ENCODE data around the gene ADAMTS6.

The ADAMTS6 gene

DNA sequence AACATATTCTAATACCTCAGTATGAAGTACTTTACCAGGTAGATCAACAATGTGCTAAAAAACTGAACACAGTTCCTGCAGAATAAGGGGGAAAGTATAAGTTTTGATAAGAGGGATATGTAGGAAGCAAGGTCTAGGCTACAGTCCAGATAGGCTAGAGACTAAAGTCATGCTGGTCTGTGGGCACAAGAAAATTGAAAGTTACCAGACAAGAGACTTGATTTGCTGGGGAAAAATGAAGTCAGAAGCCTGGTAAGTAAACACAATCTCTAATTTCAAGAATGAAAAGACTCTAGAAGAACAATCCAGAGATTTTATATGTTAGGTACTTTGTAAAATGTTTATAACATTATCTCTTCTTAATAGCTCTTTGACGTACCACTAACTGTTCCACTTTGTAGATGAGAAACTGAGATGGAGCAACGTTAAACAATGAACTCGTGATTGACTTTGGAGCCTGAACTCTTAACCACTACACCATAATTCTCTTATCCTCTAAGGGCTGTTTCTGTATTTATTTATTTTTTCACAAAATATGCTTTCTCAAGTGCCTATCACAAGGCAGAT, 19.5 kb downstream of the ADAMTS6 start:
- Histone ChIP-seq H3K36me3 (ENCODE audit: control insufficient read depth, insufficient read depth, low read length) (no peaks in the 10 kb centered on the region), H3K27me3 (ENCODE audit: control insufficient read depth, insufficient read depth, low read length) (no peaks in the 10 kb centered on the region), H3K9me3 (ENCODE audit: control insufficient read depth, insufficient read depth, low read length) (no peaks in the 10 kb centered on the region), H3K4me3 (ENCODE audit: low read depth, low read length) (no peak overlapping the region), H3K9ac (ENCODE audit: low read depth, low read length) (no peak overlapping the region), H3K4me1 (ENCODE audit: control insufficient read depth, insufficient read depth, low read length) (no peaks in the 10 kb centered on the region)

DNA sequence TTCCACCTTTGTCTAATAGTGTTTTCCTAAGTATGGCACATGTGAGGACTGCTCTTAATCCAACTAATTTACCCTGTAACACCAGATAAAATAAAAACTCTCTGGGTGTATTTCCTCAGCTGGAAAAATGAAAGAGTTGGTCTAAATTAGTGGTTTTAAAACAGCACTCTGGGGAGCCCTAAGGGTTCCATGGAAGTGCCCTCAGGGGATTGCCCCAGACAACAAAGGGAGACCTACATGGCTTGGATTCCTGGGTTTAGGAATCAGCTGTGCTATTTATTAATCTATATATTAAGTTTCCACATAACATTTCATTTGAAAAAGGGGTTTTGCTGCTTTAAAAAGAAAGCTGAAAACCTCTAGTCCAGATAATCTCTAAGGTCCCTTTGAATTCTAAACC, 20.2 kb downstream of the ADAMTS6 start:
- no peaks in the 10 kb centered on the region for H3K4me1 ChIP-seq (ENCODE audit: control insufficient read depth, insufficient read depth, low read length)
- no peak overlapping the region for H3K4me3 ChIP-seq (ENCODE audit: low read depth, low read length)
- H3K27me3 ChIP-seq (ENCODE audit: control insufficient read depth, insufficient read depth, low read length), result no peaks in the 10 kb centered on the region
- no peaks in the 10 kb centered on the region for H3K36me3 ChIP-seq (ENCODE audit: control insufficient read depth, insufficient read depth, low read length)
- no peaks in the 10 kb centered on the region for H3K9me3 ChIP-seq (ENCODE audit: control insufficient read depth, insufficient read depth, low read length)
- H3K9ac ChIP-seq (ENCODE audit: low read depth, low read length), result no peak overlapping the region

DNA sequence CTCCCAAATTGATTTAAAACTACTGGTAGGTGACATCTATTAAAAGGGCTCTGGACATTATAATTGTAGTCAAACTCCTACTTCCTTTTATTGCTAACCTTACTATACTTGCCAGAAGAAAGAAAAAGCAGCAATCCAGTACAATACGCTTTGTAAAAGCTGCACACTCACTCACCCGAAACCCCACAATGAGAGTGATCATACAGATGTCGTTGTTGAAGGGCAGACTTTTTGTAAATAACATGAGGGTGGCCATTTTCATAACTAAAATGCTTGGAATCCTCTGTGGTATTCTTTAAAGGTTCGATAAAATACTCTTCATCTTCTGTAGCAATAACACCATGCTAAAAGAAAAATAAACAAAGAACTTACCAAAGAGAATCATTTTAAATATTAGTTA, 21.7 kb downstream of the ADAMTS6 start:
- no peaks in the 10 kb centered on the region for H3K9me3 ChIP-seq (ENCODE audit: control insufficient read depth, insufficient read depth, low read length)
- H3K4me1 ChIP-seq (ENCODE audit: control insufficient read depth, insufficient read depth, low read length), result no peaks in the 10 kb centered on the region
- H3K4me3 ChIP-seq (ENCODE audit: low read depth, low read length), result no peak overlapping the region
- H3K27me3 ChIP-seq (ENCODE audit: control insufficient read depth, insufficient read depth, low read length), result no peaks in the 10 kb centered on the region
- no peak overlapping the region for H3K9ac ChIP-seq (ENCODE audit: low read depth, low read length)
- H3K36me3 ChIP-seq (ENCODE audit: control insufficient read depth, insufficient read depth, low read length), result no peaks in the 10 kb centered on the region

DNA sequence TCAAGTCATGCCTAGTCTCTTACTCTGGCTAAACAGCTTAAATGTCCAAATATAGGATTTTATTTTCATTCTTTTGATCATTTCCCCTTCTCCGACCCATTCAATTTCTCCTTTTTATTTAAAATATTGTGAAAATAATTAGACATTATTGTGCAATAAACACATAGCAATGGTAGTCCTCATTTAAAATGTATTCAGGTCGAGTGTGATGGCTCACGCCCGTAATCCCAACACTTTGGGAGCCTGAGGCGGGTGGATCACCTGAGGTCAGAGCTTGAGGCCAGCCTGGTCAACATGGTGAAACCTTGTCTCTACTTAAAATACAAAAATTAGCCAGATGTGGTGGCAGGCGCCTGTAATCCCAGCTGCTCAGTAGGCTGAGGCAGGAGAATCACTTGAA, 26.7 kb downstream of the ADAMTS6 start:
- Histone ChIP-seq H3K9me3 (ENCODE audit: control insufficient read depth, insufficient read depth, low read length) (no peaks in the 10 kb centered on the region), H3K9ac (ENCODE audit: low read depth, low read length) (no peak overlapping the region), H3K27me3 (ENCODE audit: control insufficient read depth, insufficient read depth, low read length) (no peaks in the 10 kb centered on the region), H3K36me3 (ENCODE audit: control insufficient read depth, insufficient read depth, low read length) (no peaks in the 10 kb centered on the region), H3K4me1 (ENCODE audit: control insufficient read depth, insufficient read depth, low read length) (no peaks in the 10 kb centered on the region), H3K4me3 (ENCODE audit: low read depth, low read length) (no peak overlapping the region)

DNA sequence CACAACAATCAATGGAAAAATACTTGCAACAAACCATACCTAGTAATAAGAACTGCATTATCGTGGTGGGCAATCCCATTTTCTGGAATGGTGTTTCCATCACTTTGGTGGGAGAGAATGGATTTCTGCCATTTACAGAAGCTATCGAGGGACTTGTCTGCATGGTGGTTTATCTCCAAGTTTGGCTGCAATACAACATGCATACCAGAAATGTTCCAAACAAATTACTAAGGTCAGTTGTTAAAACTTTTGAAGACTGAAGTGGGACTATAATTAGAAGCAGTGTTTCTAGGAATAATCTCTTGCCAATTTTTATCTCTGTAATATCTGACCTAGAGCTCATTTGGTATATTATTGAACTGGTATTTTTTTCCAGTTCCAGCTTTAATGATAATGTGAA, 30.3 kb downstream of the ADAMTS6 start:
- Histone ChIP-seq H3K36me3 (ENCODE audit: control insufficient read depth, insufficient read depth, low read length) (no peaks in the 10 kb centered on the region), H3K9ac (ENCODE audit: low read depth, low read length) (no peak overlapping the region), H3K4me1 (ENCODE audit: control insufficient read depth, insufficient read depth, low read length) (no peaks in the 10 kb centered on the region), H3K9me3 (ENCODE audit: control insufficient read depth, insufficient read depth, low read length) (no peaks in the 10 kb centered on the region), H3K4me3 (ENCODE audit: low read depth, low read length) (no peak overlapping the region), H3K27me3 (ENCODE audit: control insufficient read depth, insufficient read depth, low read length) (no peaks in the 10 kb centered on the region)

DNA sequence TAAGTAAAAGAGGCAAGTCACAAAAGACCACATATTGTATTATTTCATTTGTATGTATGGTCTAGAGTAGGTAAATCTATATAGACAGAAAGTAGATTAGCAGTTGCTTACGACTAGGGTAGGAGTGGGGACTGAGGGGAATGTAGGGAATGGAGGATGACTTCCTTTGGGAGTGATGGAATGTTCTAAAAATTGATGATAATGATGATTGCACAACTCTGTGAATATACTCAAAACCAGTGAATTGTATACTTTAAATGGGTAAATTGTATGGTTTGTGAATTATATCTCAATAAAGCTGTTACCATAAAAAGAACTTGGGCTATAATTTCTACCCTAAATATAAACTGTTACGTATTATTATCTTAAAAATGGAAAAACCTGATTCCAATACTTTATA, 35.0 kb downstream of the ADAMTS6 start:
- no peaks in the 10 kb centered on the region for H3K36me3 ChIP-seq (ENCODE audit: control insufficient read depth, insufficient read depth, low read length)
- H3K4me3 ChIP-seq (ENCODE audit: low read depth, low read length), result no peak overlapping the region
- no peaks in the 10 kb centered on the region for H3K27me3 ChIP-seq (ENCODE audit: control insufficient read depth, insufficient read depth, low read length)
- no peak overlapping the region for H3K9ac ChIP-seq (ENCODE audit: low read depth, low read length)
- H3K4me1 ChIP-seq (ENCODE audit: control insufficient read depth, insufficient read depth, low read length), result no peaks in the 10 kb centered on the region
- H3K9me3 ChIP-seq (ENCODE audit: control insufficient read depth, insufficient read depth, low read length), result no peaks in the 10 kb centered on the region

DNA sequence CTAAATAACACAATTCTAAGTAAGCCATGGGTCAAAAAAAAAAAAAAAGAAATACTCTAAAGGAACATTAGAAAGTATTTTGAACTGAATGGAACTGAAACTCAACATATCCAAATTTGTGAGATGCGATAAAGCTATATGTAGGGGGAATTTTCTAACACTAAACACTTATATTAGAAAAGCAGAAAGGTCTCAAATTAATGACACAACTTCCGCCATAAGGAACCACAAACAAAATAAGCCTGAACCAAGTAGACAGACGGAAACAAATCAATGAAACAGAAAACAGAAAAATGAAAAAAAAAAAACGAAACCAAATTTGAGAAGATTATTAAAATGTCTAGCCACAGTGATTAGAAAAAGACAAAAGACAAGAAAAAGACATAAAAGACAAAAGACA, 39.9 kb downstream of the ADAMTS6 start:
- Histone ChIP-seq H3K4me3 (ENCODE audit: low read depth, low read length) (no peak overlapping the region), H3K36me3 (ENCODE audit: control insufficient read depth, insufficient read depth, low read length) (no peaks in the 10 kb centered on the region), H3K27me3 (ENCODE audit: control insufficient read depth, insufficient read depth, low read length) (no peaks in the 10 kb centered on the region), H3K9me3 (ENCODE audit: control insufficient read depth, insufficient read depth, low read length) (no peaks in the 10 kb centered on the region), H3K9ac (ENCODE audit: low read depth, low read length) (no peak overlapping the region), H3K4me1 (ENCODE audit: control insufficient read depth, insufficient read depth, low read length) (no peaks in the 10 kb centered on the region)

DNA sequence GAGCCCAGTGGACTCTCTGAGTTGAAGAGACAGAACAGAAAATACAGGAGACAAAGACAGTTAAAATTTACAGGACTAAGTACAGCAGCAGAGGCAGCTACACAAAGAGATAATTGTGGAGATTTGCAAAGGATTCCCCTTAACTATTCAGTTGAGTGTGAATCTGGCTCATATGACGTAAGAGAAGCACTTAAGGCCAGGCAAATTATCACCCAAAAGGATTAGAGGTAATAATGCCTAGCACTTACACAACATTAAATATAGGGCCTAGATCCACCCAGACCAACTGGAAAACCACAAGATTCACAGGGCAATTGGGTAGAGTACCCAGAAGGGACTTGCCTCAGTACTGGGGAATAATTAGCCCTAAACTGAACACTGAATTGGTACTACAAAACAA, 41.3 kb downstream of the ADAMTS6 start:
- Histone ChIP-seq H3K27me3 (ENCODE audit: control insufficient read depth, insufficient read depth, low read length) (no peaks in the 10 kb centered on the region), H3K4me1 (ENCODE audit: control insufficient read depth, insufficient read depth, low read length) (no peaks in the 10 kb centered on the region), H3K9ac (ENCODE audit: low read depth, low read length) (no peak overlapping the region), H3K9me3 (ENCODE audit: control insufficient read depth, insufficient read depth, low read length) (no peaks in the 10 kb centered on the region), H3K36me3 (ENCODE audit: control insufficient read depth, insufficient read depth, low read length) (no peaks in the 10 kb centered on the region), H3K4me3 (ENCODE audit: low read depth, low read length) (no peak overlapping the region)

DNA sequence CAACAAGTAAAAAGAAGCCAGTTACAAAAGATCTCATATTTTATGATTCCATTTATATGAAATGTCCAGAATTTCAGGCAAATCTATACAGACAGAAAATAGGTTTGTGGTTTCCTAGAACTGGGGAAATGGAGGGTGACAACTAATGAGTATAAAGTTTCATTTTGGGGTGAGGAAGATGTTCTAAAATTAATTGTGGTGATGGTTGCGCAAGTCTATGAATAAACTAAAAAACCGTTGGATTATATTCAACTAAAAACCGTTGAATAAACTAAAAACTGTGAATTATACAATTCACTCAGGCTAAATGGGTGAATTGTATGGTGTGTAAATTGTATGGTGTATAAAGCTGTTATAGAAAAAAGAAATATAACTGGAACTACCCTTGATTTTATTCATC, 47.6 kb downstream of the ADAMTS6 start:
- Histone ChIP-seq H3K9me3 (ENCODE audit: control insufficient read depth, insufficient read depth, low read length) (no peaks in the 10 kb centered on the region), H3K27me3 (ENCODE audit: control insufficient read depth, insufficient read depth, low read length) (no peaks in the 10 kb centered on the region), H3K4me3 (ENCODE audit: low read depth, low read length) (no peak overlapping the region), H3K36me3 (ENCODE audit: control insufficient read depth, insufficient read depth, low read length) (no peaks in the 10 kb centered on the region), H3K9ac (ENCODE audit: low read depth, low read length) (no peak overlapping the region), H3K4me1 (ENCODE audit: control insufficient read depth, insufficient read depth, low read length) (no peaks in the 10 kb centered on the region)

DNA sequence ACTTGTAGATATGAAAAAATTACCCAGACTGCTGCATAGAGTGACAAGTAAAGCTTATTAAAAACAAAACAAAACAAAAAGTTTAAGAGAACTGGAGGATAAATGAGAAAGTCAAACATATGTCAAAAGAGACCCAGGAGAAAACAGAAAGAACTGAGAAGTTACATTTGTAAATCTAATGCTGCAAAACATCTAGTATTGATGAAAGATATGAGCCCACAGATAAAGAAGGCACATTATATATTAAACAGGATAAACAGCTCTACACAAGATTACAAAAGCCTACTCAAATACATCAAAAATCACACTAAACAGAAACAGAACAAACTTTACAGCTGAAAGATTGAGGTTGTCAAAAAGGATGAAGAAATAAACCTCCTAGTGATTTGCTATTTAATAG, 55.1 kb downstream of the ADAMTS6 start:
- H3K4me1 ChIP-seq (ENCODE audit: control insufficient read depth, insufficient read depth, low read length), result no peaks in the 10 kb centered on the region
- H3K9ac ChIP-seq (ENCODE audit: low read depth, low read length), result no peak overlapping the region
- H3K27me3 ChIP-seq (ENCODE audit: control insufficient read depth, insufficient read depth, low read length), result no peaks in the 10 kb centered on the region
- H3K9me3 ChIP-seq (ENCODE audit: control insufficient read depth, insufficient read depth, low read length), result no peaks in the 10 kb centered on the region
- H3K36me3 ChIP-seq (ENCODE audit: control insufficient read depth, insufficient read depth, low read length), result no peaks in the 10 kb centered on the region
- H3K4me3 ChIP-seq (ENCODE audit: low read depth, low read length), result no peak overlapping the region

DNA sequence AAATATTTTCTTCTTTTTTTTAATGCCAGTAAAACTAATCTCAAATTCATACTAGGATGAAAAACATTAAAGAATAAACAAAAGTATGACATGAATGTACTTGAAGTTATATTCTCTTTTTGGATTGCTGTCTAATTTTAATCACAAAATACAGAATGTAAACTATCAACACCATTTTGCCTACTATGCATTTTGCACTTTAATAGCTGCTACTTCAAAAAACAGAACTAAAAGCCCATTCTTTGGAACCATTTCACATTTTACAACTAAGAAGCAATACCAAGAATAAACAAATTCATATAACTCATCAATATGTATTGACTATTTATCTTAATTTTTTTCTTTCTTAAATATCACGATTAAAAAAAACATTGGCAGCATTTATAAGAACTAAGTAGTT, 58.1 kb downstream of the ADAMTS6 start:
- H3K4me1 ChIP-seq (ENCODE audit: control insufficient read depth, insufficient read depth, low read length), result no peaks in the 10 kb centered on the region
- H3K9ac ChIP-seq (ENCODE audit: low read depth, low read length), result no peak overlapping the region
- H3K27me3 ChIP-seq (ENCODE audit: control insufficient read depth, insufficient read depth, low read length), result no peaks in the 10 kb centered on the region
- no peaks in the 10 kb centered on the region for H3K9me3 ChIP-seq (ENCODE audit: control insufficient read depth, insufficient read depth, low read length)
- no peaks in the 10 kb centered on the region for H3K36me3 ChIP-seq (ENCODE audit: control insufficient read depth, insufficient read depth, low read length)
- no peak overlapping the region for H3K4me3 ChIP-seq (ENCODE audit: low read depth, low read length)

DNA sequence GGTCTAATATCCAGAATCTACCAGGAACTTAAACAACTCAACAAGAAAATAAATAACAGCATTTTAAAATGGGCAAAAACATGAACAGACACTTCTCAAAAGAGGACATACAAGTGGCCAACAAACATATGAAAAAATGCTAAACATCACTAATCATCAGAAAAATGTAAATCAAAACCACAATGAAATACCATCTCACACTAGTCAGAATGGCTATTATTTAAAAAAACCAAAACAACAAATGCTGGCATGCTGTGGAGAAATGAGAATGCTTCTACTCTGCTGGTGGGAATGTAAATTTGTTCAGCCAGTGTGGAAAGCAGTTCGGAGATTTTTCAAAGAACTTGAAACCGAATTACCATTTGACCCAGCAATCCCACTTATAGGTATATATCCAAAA, 63.1 kb downstream of the ADAMTS6 start:
- H3K4me1 ChIP-seq (ENCODE audit: control insufficient read depth, insufficient read depth, low read length), result no peaks in the 10 kb centered on the region
- H3K27me3 ChIP-seq (ENCODE audit: control insufficient read depth, insufficient read depth, low read length), result no peaks in the 10 kb centered on the region
- no peak overlapping the region for H3K9ac ChIP-seq (ENCODE audit: low read depth, low read length)
- no peak overlapping the region for H3K4me3 ChIP-seq (ENCODE audit: low read depth, low read length)
- H3K9me3 ChIP-seq (ENCODE audit: control insufficient read depth, insufficient read depth, low read length), result no peaks in the 10 kb centered on the region
- H3K36me3 ChIP-seq (ENCODE audit: control insufficient read depth, insufficient read depth, low read length), result no peaks in the 10 kb centered on the region

DNA sequence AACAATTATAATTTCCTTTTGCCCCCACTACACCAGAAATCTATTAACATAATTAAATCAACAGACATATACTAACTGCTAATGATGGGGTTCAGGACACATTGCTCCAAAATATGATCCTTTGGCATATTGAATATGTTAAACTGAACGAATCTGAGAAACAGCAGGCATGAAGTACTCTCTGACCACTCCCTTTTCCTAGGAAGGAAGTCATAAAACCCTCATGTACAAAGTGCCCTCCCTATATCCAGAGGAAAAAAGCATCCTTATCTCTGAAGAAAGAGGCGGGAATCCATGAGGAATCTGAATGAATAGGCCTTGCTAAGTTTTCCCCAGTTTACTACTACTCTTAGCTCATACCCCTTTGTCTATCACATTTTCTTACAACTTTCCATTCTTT, 67.9 kb downstream of the ADAMTS6 start:
- Histone ChIP-seq H3K9me3 (ENCODE audit: control insufficient read depth, insufficient read depth, low read length) (no peaks in the 10 kb centered on the region), H3K36me3 (ENCODE audit: control insufficient read depth, insufficient read depth, low read length) (no peaks in the 10 kb centered on the region), H3K4me3 (ENCODE audit: low read depth, low read length) (no peak overlapping the region), H3K27me3 (ENCODE audit: control insufficient read depth, insufficient read depth, low read length) (no peaks in the 10 kb centered on the region), H3K4me1 (ENCODE audit: control insufficient read depth, insufficient read depth, low read length) (no peaks in the 10 kb centered on the region), H3K9ac (ENCODE audit: low read depth, low read length) (no peak overlapping the region)

Measured in iPS-15b (cell line).